Activated CD4-positive, alpha-beta T cell treated with anti-CD3 and anti-CD28 coated beads, Interleukin-2, amount 50 U/mL, for 48 hours (primary cell): ENCODE measurements around the gene PPP1R2C.

Source experiments
- DNase-seq, 2 experiments: peaks; one replicate each; pipeline ENCODE4 v3.0.0-alpha.2; 2020

Gene PPP1R2C

DNA sequence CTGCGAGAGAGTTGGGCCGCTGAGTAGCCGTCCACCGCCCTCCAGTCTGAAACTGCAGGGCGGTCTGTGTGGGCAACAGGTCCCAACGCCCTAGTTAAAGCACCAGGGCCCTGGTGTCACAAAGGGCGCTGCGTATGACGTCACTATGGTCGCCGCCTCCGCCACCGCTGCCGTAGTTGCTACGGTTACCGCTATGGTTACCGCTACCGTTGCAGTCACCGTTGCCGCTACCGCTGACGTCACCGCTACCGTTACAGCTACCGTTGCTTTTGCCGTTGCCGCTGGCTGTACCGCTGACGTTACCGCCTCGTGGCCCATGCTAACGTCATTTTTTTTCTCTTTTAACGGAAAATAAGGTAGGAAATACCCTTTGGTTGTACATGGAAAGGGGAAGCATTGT is at the start of gene PPP1R2C:
Gene PPP1R2C, minus strand, starts transcription at position 68 of the 400 bp plus-strand sequence. CDS start 84 bp downstream, outside the sequence.
- no peak for DNase-seq

DNA sequence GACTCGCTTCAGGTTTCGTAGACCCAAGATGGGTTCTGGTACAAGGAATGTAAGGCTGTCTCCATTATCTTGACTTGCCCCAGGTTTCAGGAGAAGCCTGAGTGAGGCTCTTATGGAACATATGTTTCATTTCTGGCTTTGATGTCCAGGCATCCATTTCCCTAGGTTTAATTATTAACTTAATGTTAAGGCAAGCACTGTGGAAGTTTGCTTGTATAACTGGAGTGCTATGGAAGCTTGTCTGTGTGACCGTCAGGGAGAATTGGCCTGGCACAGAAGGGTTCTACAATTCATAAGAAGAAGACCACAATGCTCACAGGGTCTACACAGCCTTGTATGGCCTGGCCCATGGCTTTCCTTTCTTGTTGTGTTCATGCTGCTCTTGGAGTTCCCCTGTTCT is 47.2 kb upstream of the PPP1R2C start:
- no peak for DNase-seq

DNA sequence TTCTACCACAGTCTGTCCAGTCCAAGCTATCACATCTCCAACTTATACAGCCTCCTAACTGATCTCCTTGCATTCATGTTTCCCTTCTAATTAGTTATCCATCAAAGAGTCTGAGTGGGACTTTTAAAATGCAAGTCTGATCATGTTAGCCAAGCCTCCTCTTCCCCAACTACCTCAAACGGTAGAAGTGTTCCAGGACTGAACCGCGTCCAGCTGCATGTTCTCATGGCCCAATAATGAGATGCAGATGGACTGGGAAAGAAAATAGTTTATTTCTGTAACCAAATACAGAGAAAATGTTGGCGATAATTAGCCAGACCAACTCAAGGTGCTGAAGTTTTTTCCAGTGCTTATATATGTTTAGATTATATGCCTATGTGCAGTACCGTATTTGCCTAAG is 46.6 kb upstream of the PPP1R2C start:
- no peak for DNase-seq

DNA sequence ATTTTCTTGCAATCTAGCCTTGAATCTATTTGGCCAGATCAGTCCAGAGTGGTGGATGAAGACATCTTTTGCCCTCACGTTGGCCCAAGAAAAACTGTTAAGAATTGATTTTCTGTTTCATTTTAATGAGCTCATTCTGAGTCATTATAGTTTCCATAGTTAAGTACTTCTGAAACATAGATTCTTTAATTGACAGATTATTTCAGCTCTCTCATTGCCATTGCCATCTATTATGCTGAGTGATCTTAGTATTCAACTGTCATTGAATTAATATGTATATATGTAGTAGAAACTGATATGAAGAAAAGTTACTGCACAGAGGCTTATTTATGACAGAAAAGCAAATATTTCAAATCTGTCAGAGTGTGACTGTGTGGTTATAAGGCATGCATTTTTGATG is 45.5 kb upstream of the PPP1R2C start:
- DNase-seq = no peak

DNA sequence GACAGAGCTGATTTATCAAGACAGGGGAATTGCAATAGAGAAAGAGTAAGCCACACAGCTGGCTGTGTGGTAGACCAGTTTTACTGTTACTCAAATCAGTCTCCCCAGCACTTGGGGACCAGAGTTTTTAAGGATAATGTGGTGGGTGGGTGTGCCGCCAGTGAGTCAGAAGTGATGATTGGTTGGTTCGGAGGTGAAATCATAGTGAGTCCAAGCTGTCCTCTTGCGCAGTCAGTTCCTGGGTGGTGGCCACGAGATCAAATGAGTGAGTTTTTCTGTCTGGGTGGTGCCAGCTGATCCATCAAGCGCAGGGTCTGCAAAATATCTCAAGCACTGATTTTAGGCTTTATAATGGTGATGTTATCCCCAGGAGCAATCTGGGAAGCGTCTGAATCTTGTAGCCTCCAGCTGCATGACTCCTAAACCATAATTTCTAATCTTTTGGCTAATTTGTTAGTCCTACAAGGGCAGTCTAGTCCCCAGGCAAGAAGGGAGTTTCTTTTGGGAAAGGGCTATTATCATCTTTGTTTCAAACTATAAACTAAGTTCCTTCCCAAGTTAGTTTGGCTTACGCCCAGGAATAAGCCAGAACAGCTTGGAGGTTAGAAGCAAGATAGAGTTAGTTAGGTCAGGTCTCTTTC is 44.0 kb upstream of the PPP1R2C start:
- DNase-seq = no peak

DNA sequence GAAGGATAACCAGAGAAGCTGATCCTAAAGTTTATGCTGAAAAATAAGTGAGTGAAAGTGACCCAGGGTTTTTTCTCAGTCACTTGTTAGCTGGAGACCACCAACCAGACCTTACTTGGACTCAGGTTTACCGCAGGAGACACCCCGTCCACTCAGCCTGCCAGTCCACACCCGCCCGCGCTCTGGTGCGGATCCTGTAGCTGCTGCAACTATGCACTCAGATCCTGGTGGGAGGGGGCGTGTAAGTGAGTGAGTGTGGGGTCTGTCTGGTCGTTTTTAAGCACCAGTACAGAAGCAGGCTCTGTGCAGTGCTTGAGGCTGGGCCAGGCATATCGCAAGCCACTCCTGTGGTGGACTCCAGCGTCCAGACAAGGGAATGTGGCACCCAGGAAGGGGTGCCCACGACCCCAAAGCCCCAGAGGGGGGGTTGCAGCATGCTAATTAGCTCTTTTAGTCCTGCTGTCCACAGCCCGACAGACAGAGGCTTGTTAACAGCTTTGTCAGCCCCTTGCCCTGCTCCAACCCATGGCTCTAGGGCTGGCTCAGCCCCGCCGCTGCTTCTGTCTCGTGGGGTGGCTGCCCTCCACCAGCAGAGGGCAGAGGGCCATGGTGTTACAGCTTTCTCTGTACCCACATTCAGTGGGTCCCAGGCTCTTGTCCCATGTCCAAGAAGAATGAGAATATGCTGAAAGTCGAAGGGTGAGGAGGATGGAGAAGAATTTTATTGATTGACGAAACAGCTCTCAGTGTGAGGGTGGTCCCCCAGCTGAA is 40.4 kb upstream of the PPP1R2C start:
- DNase-seq = no peak

DNA sequence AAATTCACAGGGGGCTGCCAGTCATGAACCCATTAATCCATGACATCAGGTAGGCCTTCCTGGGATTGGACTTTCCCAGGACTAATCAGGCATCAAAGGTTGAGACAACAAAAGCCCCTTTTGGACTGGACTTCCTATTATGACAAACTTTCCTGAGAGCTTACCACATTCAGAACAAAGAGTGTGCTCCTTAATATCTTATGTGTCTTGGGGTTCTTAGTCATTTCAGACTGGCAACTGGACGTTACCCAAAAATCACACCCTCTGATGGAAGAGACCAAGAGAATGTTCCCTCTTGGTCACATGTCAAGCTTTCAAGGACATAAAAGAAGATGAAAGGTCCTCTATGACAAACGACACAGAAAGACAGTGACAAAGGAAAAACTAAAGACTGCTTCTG is 31.6 kb upstream of the PPP1R2C start:
- no peak for DNase-seq

DNA sequence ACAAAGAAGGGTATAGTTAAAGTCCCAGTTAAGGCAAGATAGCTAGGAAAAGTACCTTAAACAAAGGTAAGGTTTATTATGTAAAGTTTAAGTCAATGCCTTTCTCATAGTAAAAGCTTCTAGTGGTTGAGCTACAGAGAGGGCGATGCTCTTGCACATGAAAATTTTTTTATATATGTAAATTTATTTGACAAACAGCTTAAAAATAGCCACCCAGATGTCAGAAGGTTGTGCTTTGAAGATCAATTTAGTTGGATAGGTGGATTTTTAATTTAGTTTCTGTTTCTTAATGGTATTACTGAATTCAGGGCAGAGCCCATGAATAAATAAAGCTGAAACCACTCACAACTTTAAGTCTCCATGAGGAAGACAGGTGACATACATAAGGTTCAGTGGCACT is 29.4 kb upstream of the PPP1R2C start:
- no peak for DNase-seq

DNA sequence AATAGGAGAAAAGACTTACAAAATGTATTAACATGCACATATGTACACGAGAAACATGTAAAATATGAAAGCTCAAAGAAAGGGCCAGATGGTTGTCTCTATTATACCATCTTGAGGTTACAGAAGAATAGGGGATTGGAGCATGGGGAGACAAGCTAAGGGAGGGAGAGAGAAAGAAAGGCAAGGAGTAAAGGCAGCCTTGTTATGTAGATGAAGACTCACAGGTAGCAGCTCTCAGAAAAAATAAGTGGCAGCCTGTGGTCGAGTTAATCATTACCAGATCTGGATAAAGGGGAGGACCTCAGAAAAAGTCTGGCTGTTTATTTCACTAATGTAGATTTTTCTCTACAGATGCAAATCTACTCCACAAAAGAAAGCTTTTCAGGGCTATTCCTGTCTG is 26.6 kb upstream of the PPP1R2C start:
- no peak for DNase-seq

DNA sequence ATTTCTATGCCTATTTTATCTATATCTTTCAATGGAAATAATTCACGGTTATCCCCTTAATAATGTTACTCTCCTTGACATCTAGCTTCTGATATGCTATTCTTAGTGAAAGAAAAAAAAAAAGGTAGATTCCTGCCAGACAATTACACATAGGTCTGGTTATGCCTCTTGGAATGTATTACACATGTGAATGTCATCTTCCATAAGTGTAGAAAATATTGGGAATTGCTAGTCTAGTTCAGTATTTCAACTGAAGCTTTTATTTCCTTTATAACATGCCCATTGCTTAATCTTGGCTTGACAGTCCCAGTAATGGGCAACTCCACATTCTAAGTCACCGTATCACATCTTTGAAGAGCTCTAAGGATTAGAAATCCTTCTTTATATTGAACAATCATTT is 25.4 kb upstream of the PPP1R2C start:
- DNase-seq = no peak

DNA sequence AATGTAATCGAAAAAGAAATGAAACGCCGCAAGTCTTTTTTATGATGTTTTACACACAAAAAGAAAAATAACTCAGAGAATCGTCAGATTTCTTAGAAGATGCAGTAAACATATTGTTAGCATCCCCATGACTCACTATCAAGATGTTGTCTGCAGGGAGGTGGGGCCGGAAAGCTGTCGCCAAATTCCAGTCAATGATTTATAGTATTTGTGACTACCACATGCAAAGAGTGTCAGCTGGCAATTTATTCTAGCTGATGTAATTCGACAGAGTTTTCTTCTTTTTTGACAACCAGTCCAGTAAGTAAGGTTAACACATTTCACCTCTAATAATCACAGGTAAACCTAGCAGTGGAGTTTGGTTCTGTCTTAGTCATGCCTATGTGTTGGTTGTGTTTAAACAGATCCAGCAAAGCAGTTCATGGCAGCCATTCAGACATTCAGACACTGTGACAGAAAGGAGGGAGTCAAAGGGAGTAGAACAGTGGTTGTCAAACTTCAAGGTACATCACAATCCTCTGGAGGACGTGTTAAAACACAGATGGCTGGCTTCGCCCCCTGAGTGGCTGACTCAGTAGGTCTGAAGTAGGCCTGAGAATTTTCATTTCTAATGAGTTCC is 19.8 kb upstream of the PPP1R2C start:
- DNase-seq = no peak

DNA sequence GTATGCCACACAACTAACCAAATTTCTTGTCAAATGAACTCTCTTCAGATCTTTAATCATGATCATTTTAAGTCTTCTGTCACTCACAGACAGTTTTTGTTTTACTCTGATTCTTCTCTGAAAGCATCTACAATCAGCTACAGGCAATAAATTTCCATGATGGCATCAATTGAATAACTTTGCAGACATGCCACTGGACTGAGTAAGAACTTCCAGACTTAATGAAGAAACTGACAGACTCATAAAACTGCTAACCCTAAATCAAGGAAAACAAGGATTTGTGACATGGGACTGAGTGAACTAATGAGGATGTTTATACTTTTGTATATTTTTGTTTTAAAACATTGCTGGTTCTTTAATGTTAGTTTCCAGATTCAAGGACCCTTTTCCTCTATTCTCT is 5.5 kb upstream of the PPP1R2C start:
- no peak for DNase-seq

DNA sequence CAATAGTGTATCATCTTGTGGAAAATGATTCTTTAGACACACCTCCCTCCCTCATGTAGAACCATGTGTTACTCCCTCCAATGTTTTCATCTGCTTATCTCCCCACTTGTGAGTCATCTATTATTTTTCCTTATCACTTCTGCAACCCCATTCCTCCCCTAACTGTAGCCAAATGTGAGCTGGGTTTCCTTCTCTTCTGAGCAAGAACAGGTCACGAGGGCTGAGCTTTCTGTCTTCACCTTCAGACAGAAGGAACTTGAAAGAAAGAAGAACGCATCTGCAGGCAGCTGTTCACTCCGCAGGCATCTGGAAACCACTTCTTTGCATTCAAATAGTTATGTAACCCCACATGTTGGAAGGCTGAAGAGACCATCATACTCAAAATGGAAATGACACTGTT is 1.8 kb downstream of the PPP1R2C start:
- no peak for DNase-seq

DNA sequence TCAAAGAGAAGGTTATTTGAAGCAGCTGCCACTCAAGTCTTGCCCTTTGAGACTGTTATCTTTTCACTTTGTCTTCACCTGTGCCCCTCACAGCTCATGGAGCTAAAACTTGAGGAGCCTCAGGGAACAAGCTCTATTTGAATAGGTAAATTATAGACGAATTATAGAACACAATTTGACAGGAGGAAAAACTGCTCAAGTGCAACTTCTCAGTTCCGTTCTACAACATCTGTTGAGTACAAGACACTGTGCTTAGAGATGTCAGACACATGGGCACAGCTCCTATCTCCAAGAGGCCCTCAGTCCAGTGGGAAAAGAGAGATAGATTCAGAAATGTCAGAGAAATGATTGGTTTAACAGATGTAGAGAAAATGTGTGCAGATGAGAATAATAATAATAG is 5.1 kb downstream of the PPP1R2C start:
- DNase-seq = no peak

DNA sequence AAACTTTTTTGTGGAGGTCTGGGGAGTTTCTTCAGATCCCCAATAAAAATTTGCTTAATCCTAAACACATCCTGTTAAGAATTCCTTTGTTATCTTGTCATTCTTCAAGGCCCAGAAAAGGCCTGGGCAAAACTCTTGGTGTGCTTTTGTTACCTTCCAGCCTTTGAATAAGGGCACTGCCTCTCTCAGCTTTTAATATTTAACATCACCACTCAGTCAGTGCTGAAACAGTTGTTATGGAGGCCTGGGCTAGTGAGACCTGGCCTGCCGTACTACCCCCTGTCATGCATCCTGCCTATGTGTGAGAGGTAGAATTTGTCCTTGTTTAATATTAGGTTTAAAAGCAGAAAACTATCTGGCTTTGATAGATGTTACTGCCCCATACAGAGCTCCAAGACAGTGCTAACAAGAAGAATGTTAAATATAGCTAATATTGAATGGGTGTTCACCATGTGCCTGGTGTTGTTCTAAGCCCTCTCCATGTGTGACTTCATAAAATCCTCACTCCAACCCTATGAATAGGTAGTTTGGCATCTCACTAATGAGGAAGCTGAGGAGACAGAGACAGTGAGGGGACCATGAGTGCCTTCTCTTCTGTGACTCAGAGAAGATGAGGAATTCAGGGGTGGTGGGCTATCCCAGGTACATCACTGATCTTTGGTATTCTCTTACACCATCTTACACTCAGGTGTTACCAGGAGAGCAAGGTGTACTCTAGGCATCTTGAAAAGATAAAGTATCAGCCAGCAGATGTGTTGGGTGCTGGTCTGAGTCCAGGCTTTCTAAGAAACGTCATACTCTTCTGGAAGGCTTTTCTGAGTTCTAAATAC is 6.2 kb downstream of the PPP1R2C start:
- DNase-seq = no peak

DNA sequence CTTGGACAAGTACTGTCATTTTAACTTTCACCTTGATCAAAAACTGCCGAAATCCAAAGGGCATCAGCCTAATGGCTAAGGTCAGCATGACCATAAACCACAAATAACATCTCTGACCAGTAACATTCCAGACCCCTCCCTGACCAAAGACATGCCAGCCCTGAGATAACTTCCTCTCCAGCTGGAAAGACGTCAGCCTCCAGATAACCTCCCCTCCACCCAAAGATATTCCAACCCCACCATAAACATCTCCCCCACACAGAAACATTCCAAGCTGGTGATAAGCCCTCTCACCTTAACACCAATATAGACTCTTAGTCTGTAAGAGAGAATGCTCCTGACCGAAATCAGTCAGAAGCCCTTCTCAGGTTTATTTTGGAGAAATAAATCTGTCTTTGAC is 7.4 kb downstream of the PPP1R2C start:
- DNase-seq = no peak

DNA sequence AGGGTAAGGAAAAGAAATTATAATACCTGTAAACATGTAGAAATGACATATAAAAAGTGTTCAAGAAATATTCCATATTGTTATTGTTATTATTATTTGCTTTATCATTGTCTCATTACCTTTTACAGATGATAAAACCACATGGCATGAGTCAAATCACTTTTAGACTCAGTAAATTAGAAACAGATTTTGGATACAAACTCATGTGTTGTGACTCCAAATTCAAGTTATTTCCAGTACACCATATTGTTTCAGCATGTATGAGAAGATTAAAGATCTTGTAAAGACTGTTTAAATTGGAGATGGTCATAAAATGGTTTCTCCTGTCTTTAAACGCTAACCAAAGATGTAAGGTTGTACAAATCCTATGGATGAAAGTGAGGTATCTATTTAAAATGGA is 18.1 kb downstream of the PPP1R2C start:
- DNase-seq = no peak

DNA sequence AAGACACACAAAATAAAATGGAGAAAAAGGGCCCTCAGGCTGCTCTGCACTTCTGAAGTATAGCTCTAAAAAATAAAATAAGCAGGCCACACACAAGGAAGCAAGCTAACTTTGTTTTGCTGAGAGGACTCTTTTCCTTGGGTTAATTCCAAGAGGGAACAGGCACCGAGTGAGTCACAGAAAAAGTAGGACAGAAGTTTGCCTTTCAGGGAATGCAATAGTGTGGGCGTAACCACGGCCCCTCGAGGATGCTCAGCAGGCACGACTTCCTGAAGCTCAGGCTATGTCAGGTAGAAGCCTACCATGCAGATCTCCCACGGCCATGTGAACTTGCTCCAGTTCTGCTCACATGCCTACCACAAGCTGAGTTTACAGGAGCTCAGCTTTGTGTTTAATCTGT is 22.1 kb downstream of the PPP1R2C start:
- DNase-seq = no peak

DNA sequence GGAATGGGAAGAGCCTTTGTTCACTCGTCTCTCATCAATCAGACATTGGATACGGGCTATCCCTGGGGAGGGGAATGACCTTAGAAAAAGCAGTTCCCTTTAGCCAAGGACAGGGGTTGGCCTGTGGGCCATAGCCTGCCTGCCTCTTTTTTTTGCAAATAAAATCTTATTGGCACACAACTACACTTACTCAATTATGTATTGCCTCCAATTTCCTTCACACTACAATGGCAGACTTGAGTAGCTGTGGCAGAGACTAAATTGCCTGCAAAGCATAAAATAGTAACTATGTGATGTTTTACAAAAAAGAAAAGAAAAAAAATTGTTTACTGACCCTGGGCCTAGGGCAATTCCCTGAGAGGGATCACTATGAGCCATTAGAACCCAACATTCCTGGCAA is 23.4 kb downstream of the PPP1R2C start:
- DNase-seq = no peak

DNA sequence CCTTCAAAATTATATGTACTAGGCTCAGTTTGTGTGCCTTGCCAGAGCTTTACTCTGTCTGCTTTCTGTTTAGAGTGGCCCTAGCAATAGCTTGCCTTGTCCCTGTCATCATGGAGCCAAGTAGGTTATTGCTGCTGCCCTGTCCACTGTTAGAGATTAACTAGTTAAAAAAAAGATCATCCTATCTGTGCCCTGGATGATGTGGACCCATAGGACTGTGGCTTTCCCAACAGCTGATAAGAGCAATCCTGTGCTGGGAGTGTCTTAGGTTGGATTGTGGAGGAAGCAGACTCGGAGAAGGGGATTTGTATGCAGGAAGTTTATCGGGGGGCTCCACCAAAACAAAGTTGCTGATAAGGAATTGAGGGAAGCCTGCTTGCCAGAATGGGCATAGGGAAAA is 23.8 kb downstream of the PPP1R2C start:
- no peak for DNase-seq

DNA sequence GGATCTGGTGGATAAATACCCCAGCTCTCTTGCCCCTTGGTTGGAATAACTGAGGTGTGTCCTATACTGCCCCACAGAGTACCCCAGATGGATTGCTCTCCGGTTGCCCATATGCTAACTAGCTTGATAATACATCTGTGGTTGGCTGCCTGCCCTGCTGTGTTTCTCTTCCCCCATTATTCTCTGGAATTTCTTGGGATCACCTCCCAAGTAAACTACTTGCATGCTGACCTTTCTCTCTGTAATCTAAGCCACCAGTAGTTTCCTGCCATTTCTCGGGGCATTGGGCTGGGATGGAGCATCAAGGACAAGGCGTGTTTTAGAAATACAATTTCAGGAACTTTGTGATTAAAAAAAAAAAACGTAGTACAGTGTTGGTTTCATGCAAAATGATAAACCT is 25.2 kb downstream of the PPP1R2C start:
- DNase-seq = no peak

DNA sequence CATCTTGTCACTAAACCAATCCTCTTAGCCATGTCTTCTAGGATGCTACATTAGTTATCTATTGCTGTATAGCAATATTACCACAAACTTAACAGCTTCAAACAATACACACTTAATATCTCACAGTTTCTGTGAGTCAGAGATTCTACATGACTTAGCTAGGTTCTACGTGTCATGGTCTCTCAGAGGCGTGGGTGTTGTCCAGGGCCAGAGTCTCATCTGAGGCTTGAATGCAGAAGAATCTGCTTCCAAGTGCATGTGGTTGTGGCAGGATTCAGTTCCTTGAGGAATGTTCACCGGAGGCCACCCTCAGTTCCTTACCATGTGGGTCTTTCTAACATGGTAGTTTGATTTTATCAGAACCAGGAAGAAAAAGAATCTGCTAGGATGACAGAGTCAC is 26.4 kb downstream of the PPP1R2C start:
- no peak for DNase-seq

DNA sequence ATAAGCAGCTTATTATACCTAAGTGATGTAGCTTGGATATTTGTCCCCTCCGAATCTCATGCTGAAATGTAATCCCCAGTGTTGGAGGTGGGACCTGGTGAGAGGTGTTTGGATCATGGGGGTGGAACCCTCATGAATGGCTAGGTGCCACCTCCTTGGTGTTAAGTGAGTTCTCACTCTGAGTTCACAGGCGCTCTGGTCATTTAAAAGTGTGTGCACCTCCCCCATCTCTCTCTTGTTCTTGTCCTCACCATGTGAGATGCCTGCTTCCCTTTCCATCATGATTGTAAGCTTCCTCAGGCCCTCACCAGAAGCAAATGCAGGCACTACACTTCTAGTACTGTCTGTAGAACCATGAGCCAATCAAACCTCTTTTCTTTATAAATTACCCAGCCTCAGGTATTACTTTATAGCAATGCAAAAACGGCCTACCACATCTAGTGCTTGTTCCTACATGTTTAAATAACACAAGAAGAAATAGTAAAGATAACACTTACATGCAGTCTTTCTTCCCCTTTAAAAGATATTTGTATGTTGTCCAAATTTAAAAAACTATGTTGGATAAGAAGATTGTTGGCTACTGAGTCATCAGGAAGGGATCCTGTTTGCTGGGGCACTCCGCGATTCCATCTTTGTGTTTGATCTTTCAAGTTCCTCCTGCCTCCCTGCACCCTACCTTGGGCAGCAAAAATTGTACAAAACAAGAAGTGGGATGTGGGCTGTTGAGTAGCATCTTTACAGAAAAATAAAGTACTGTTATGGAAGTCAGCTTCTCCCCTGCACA is 29.7 kb downstream of the PPP1R2C start:
- no peak for DNase-seq
